Measurements from ENCODE around the gene PIK3R5. TPM values are rescaled to one million over a fixed set of nuclear protein-coding genes. Genes with fewer than 3 reads are reported as not detected.

Gene PIK3R5
- total and polyA plus RNA-seq, 2 donors (not counting 1 experiment from before 2014, with no cell fraction given) = 63.1 to 70.0 TPM

- no peak overlapping the region for H3K27ac ChIP-seq (ENCODE audit: low read length in 2 of 2)
- H3K4me2 ChIP-seq (replicated peaks; ENCODE audit: low read depth, low read length, poor library complexity, severe bottlenecking) = no peak overlapping the region
- H3K79me2 ChIP-seq (ENCODE audit: control insufficient read depth, insufficient read depth, low read length) = peaks cover 76% of the 10 kb centered on the region
- DNase-seq (no peak), ATAC-seq (ENCODE audit: low read depth) (no peak)
- no peak overlapping the region for H3K9ac ChIP-seq (ENCODE audit: low read length)
- CTCF ChIA-PET = interaction anchor here (1.1 to 1.7 kb wide), 2 partner anchors 9 to 54 kb away, joined by 5 to 7 read pairs; no protein-coding TSS in a partner anchor
- Mint-ChIP-seq H3K4me3 (no peak overlapping the region), H3K27ac (no peak overlapping the region), H3K4me1 (peaks cover 58% of the 10 kb centered on the region), H3K27me3 (no peaks in the 10 kb centered on the region), H3K9me3 (ENCODE audit: insufficient read depth) (no peaks in the 10 kb centered on the region)
- WGBS (ENCODE audit: insufficient coverage) = 70% methylated on average over 4 of the region's 4 CpGs
- POLR2A ChIA-PET = interaction anchor here (4.3 kb wide), 1 partner anchor 21 kb away, joined by 18 read pairs; the partner anchor contains the start of gene PIK3R5
- peaks cover 2 to 44% of the 10 kb centered on the region in 2 experiments for H3K36me3 ChIP-seq (replicated peaks in 1 of 2; ENCODE audit: control extremely low read depth in 1 of 2, control insufficient read depth in 1 of 2, extremely low read depth in 1 of 2, insufficient read depth in 2 of 2, low read length in 1 of 2)
- H3K4me1 ChIP-seq (ENCODE audit: control insufficient read depth in 2 of 2, insufficient read depth in 2 of 2, low read length in 2 of 2) = peaks cover 36 to 49% of the 10 kb centered on the region in 2 donors
- TF ChIP-seq EZH2 (IDR thresholded peaks at IDR 0.05; ENCODE audit: borderline replicate concordance, insufficient read depth, low read depth, low read length, poor library complexity, severe bottlenecking) = no peak
- TF ChIP-seq, protein P1, sequence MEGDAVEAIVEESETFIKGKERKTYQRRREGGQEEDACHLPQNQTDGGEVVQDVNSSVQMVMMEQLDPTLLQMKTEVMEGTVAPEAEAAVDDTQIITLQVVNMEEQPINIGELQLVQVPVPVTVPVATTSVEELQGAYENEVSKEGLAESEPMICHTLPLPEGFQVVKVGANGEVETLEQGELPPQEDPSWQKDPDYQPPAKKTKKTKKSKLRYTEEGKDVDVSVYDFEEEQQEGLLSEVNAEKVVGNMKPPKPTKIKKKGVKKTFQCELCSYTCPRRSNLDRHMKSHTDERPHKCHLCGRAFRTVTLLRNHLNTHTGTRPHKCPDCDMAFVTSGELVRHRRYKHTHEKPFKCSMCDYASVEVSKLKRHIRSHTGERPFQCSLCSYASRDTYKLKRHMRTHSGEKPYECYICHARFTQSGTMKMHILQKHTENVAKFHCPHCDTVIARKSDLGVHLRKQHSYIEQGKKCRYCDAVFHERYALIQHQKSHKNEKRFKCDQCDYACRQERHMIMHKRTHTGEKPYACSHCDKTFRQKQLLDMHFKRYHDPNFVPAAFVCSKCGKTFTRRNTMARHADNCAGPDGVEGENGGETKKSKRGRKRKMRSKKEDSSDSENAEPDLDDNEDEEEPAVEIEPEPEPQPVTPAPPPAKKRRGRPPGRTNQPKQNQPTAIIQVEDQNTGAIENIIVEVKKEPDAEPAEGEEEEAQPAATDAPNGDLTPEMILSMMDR (IDR thresholded peaks at IDR 0.05) = no peak
- intact Hi-C loops (cut with micrococcal nuclease) = loop anchor here (5.0 kb wide), 1 partner anchor 42 kb away; no protein-coding TSS in a partner anchor
- H3K4me3 ChIP-seq (ENCODE audit: control extremely low read depth in 1 of 5, extremely low read depth in 1 of 5, insufficient read depth in 1 of 5, low read depth in 2 of 5, low read length in 4 of 5) = no peak overlapping the region
- H3K9me3 ChIP-seq (ENCODE audit: control extremely low read depth in 1 of 3, control insufficient read depth in 2 of 3, insufficient read depth in 1 of 3, low read length in 2 of 3) = peaks cover 0 to 1% (median 0%) of the 10 kb centered on the region in 3 donors
- H3K27me3 ChIP-seq (replicated peaks in 1 of 4; ENCODE audit: control extremely low read depth in 1 of 4, control insufficient read depth in 3 of 4, insufficient read depth in 4 of 4, low read length in 3 of 4) = no peaks in the 10 kb centered on the region
- peaks cover 70% of the 10 kb centered on the region for H4K20me1 ChIP-seq (ENCODE audit: control insufficient read depth, insufficient read depth, low read length, poor library complexity, severe bottlenecking)
- no peak overlapping the region for H2AFZ ChIP-seq (ENCODE audit: insufficient read depth, low read depth, low read length, poor library complexity, severe bottlenecking)
These were observed 20.8 kb downstream of the PIK3R5 start for GRCh38 chr17:8944748-8945147.

- Histone ChIP-seq H3K4me1 (ENCODE audit: control insufficient read depth in 2 of 2, insufficient read depth in 2 of 2, low read length in 2 of 2) (peaks cover 37 to 52% of the 10 kb centered on the region in 2 donors), H4K20me1 (ENCODE audit: control insufficient read depth, insufficient read depth, low read length, poor library complexity, severe bottlenecking) (peaks cover 67% of the 10 kb centered on the region), H3K36me3 (replicated peaks in 1 of 2; ENCODE audit: control extremely low read depth in 1 of 2, control insufficient read depth in 1 of 2, extremely low read depth in 1 of 2, insufficient read depth in 2 of 2, low read length in 1 of 2) (peaks cover 4 to 44% of the 10 kb centered on the region in 2 experiments), H3K9me3 (ENCODE audit: control extremely low read depth in 1 of 3, control insufficient read depth in 2 of 3, insufficient read depth in 1 of 3, low read length in 2 of 3) (peaks cover 0 to 1% (median 0%) of the 10 kb centered on the region in 3 donors), H3K27me3 (replicated peaks in 1 of 4; ENCODE audit: control extremely low read depth in 1 of 4, control insufficient read depth in 3 of 4, insufficient read depth in 4 of 4, low read length in 3 of 4) (no peaks in the 10 kb centered on the region), H3K4me3 (ENCODE audit: control extremely low read depth in 1 of 5, extremely low read depth in 1 of 5, insufficient read depth in 1 of 5, low read depth in 2 of 5, low read length in 4 of 5) (no peak overlapping the region), H3K4me2 (replicated peaks; ENCODE audit: low read depth, low read length, poor library complexity, severe bottlenecking) (no peak overlapping the region), H2AFZ (ENCODE audit: insufficient read depth, low read depth, low read length, poor library complexity, severe bottlenecking) (no peak overlapping the region), H3K79me2 (ENCODE audit: control insufficient read depth, insufficient read depth, low read length) (peaks cover 73% of the 10 kb centered on the region), H3K27ac (ENCODE audit: low read length in 2 of 2) (no peak overlapping the region), H3K9ac (ENCODE audit: low read length) (no peak overlapping the region)
- H3K4me1 Mint-ChIP-seq = peaks cover 60% of the 10 kb centered on the region
- no peaks in the 10 kb centered on the region for H3K27me3 Mint-ChIP-seq
- DNase-seq = no peak
- TF ChIP-seq, protein P1 (IDR thresholded peaks at IDR 0.05) = no peak
- TF ChIP-seq EZH2 (IDR thresholded peaks at IDR 0.05; ENCODE audit: borderline replicate concordance, insufficient read depth, low read depth, low read length, poor library complexity, severe bottlenecking) = no peak
- POLR2A ChIA-PET = interaction anchor here (4.3 kb wide), 1 partner anchor 22 kb away, joined by 18 read pairs; the partner anchor contains the start of gene PIK3R5
- intact Hi-C loops (cut with micrococcal nuclease) = loop anchor here (5.0 kb wide), 1 partner anchor 42 kb away; no protein-coding TSS in a partner anchor
- no peaks in the 10 kb centered on the region for H3K9me3 Mint-ChIP-seq (ENCODE audit: insufficient read depth)
- ATAC-seq (ENCODE audit: low read depth) = no peak
- H3K4me3 Mint-ChIP-seq = no peak overlapping the region
- no peak overlapping the region for H3K27ac Mint-ChIP-seq
- CTCF ChIA-PET = no interaction called here
These were observed 21.4 kb downstream of the PIK3R5 start for GRCh38 chr17:8944083-8944482.

All from B cell (primary cell).